HT-29 (cell line): ENCODE results near the gene PROC. TPM values are rescaled to one million over a fixed set of nuclear protein-coding genes. Genes with fewer than 3 reads are reported as not detected.

Source experiments
- DNase-seq: peaks from one replicate; pipeline ENCODE4 v3.0.0-alpha.2; 2015; ENCODE audit warnings: low spot score
- total RNA-seq: library from RNA; depleted of rRNA; stranded (reverse); fragments of >200 nt; shearing (Covaris generic); gene quantifications from 2 replicates; pipeline ENCODE4 v1.2.3, GENCODE V29; 2014; rRNA removed

Gene PROC
- total RNA-seq = 0.74 and 1.3 TPM in 2 replicates

GRCh38 chr2:127418300-127419111, at the start of gene PROC:
Gene PROC, plus strand, starts transcription at chr2:127418427. Its CDS starts 1,516 bp downstream, at chr2:127419943.
- no peak for DNase-seq

DNA sequence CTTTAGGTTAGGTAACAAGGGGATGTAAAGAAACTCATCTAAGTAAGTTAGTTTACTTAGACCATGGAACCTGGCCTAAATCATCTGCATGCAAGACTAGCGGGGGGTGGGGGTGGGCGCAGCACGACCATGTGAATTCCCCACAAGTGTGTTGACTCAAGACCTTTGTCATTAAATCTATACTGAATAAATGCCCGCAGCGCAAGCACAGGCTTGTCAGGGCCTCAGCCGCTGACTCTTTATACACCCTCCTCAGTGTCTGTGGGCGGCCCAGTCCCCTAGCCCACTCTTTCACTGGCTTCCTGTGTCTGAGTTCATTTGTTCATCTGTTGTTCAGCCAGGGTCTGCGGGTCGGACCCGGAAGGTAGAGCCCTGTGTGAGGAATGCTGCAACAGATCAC, 48.2 kb upstream of the PROC start:
- DNase-seq = no peak

DNA sequence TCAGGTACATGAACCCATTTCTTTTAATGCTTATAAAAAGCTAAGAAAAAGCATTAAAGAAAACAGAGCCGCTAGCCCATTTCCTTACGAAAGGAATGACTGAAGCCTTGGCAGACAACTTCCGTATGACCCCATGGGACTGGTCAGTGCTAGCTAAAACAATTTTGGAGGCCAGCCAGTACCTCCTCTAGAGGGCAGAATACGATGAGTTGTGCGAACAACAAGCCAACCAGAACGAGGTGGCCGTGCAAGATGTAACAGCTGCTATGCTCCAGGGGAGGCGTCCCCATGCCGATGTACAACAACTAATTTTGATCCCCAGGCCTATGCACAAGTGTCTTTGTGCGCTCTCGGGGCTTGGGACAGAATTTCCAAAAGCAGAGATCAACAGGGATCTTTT, 47.2 kb upstream of the PROC start:
- peak; percentile 48 for DNase-seq

- DNase-seq = no peak
These were observed 44.7 kb upstream of the PROC start for GRCh38 chr2:127373362-127374083.

- no peak for DNase-seq
These were observed 42.0 kb upstream of the PROC start for GRCh38 chr2:127376257-127376656.

DNA sequence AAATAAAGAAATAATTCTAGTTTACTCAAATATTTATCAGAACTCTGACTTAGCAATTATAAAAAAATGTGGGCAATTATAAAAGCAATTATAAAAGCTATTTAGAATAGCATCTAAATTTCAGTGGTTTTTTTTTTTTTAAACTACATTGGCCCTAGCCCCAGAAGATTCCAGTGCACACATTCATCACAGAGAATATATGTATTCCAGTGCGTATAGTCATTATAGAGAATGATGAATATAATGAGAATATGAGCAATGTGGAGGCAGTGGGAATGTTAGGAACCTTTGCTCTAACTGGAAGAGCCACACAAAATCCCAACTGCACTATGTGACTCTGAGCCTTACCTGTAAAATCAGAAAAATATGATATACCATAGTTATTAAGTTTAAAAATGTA, 41.0 kb upstream of the PROC start:
- DNase-seq = no peak

GRCh38 chr2:127378720-127379119, 39.5 kb upstream of the PROC start:
- DNase-seq = no peak

GRCh38 chr2:127379712-127380355, 38.4 kb upstream of the PROC start:
- DNase-seq = no peak

DNA sequence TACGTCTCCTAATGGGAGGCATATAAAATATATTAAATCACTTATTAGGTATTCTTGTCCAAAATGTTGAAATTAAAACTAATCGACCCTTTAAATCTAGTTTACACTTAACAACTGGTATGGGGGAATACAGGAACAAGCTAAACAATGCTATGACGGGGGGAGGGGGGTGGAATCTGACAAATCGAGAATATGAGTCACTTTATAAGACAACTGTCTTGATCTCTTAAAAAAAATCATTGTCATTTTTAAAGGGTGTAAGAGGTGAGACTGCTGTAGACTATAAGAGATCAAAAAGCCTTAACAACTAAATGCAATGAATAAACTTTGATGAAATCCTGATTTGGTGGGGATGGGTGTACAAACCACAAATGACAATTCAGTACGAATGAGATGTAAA, 36.5 kb upstream of the PROC start:
- no peak for DNase-seq

DNA sequence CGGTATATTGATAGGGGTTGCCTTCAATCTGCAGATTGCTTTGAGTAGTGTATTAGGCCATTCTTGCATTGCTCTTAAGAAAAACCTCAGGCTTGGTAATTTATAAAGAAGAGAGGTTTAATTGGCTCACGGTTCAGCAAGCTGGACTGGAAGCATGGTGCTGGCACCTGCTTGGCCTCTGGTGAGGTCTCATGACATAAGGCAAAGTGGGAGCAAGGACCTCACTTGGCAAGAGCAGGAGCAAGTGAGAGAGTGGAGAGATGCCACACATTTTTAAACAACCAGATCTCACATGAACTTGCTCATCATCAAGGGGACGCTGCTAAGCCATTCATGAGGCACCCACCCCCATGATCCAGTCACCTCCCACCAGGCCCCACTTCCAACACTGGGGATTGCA, 35.4 kb upstream of the PROC start:
- DNase-seq = no peak

DNA sequence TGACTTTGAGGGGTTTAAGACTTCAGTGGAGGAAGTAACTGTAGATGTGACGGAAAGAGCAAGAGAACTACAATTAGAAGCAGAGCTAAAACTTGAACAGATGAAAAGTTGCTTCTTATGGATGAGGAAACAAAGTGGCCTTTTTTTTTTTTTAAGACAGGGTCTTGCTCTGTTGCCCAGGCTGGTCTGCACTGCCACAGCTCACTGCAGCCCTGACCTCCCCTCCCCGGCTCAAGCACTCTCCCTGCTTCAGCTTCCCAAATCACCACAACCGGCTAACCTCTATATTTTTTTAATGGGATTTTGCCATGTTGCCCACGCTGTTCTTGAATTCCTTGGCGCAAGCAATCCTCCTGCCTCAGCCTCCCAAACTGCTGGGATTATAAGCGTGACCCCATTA, 33.7 kb upstream of the PROC start:
- DNase-seq = no peak

DNA sequence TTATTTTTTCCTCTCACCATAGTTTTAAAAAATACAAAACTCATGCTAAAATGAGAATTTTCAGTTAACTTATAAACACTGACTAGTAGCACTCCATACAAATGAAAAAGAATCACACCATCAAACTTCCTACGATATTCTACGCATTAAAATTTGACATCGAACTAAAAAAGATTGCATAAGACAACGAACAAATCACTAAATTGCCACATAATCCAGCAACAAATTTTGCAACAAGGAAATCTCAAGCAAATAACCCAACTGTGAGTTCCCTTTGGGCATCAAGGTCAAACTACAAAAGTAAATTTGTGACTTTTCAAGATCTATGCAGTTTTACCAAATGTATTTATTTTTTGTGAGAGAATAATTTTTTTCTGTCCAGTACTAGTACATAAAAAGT, 32.0 kb upstream of the PROC start:
- no peak for DNase-seq

DNA sequence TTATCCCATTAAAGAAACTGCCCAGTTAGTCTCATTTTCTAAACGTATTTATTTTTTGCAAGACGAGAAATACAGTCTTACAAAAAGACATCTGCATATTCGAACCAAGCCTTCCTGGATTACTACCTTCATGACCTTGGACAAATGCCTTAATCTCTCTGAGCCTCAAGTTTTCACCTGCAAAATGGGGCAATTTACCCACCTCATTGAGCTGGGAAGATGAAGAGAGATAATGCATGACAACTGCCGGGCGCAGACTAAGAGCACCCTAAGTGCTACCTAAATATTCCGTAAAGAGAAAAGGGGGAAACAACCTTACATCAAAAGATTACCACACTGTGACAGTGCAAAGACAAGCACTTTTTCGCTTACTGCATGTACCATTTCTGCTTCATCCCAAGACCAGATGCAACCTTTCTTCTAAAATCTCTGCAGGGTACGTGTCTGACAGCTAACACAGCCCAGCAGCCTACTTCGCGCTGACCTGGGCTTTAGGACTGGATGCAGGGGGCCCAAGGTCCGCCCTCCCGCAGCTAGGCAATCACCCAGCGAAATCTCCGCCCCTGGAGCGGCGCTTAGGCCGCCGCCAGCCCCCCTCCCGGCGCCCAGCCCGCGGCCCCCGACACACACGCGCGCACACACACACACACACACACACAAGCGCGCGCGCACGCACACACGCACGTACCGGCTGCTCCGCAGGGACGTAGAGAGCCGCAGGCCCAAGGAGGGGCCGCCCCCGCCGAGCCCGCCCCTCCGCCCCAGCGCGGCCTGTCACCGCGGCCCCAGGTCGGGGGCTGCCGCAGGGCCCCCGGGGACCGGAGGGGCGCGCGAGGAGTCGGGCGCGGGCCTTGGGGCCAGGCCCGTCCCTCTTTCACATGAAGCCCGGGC, 31.2 kb upstream of the PROC start:
- DNase-seq = peak; percentile 79

- DNase-seq = peak; percentile 97
These were observed 30.4 kb upstream of the PROC start, which contains the start of gene MAP3K2 for GRCh38 chr2:127387655-127388422. Gene MAP3K2, minus strand, starts transcription at chr2:127387975. Its CDS starts 44,846 bp downstream, at chr2:127343129.

DNA sequence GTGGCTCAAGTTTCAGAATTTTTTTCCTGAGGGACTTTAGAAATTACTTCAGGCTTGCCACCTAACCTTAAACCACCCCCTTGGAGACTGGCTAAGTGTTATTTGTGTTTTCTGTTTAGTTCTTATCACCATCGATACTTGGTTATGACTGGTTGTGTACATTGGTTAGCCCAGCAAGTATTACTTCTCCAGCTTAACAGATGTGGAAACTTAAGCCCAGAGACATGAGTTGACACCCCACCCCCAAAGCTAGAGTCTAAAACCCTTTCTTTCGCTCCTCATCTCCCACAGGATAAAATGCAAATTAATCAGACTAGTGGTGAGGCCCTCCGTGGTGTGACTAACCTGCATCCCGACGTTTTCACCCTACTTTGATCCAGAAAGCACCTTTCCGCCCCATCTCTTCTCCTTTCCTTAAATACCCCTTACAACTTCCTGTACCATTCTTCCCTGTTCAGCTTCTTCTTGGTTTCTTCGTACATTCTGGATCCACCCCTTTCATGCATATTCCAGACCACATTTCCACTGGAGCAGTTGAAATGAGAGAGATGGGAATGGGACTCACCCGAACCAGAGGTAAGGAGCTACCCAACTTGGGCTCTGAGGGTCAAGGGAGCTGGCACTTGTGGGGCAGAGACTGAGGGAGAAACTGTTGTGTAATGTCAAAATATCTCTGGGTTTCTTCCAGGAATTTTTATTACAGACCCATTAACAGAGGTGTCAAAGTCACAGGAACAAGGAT, 29.6 kb upstream of the PROC start:
- peak; percentile 66 for DNase-seq

DNA sequence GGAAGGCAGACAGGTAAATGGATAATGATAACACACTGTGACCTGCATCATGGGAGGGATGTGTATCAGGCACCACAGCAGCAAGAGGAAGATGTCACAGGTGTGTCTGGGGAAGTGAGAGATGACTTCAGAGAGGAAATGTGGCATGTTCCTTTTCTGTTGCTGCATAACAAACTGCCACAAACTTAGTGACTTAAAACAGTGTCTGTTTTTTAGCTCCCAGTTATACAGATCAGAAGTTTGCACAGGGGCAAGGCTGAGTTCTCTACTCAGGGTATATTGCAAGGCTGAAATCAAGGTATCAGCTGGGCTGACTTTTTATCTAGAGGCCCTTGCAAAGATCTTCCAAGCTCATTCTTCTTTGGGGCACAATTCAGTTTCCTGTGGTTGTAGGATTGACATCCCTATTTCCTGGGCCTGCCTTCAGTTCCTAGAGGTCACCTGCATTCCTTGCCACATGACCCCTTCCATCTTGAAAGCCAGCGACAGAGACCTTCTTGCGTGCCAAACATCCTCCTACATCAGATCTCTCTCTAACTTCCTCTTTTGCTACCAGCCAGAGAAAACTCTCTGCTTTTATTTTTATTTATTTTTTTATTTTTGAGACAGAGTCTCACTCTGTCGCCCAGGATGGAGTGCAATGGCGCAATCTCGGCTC, 28.3 kb upstream of the PROC start:
- no peak for DNase-seq

DNA sequence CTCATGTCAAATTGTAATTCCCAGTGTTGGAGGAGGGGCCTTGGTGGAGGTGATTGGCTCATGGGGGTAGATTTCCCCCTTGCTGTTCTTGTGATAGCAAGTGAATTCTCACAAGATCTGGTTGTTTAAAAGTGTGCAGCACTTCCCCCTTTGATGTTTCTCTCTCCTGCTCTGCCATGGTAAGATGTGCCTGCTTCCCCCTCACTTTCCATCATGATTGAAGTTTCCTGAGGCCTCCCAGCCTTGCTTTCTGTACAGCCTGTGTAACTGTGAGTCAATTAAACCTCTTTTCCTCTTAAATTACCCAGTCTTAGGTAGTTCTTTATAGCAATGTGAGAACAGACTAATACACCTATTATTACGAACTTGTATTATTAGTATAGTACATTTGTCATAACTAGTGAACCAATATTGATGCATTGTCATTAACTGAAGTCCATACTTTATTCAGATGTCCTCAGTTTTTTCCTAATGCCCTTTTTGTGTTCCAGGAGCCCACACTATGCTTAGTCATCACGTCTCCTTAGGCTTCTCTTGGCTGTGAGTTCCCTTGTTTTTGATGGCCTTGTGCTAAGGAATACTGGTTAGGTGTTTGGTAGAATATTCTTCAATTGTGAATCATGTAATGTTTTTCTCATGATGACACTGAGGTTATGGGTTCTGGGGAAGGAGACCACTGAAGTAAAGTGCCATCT, 25.9 kb upstream of the PROC start:
- DNase-seq = no peak

- no peak for DNase-seq
These were observed 25.2 kb upstream of the PROC start for GRCh38 chr2:127392828-127393578.
